Tongue (tissue), 2 donors: ENCODE measurements around the gene HOTAIR. TPM values are rescaled to one million over a fixed set of nuclear protein-coding genes. Genes with fewer than 3 reads are reported as not detected.

Experiments
- DNase-seq: peaks from one replicate; pipeline ENCODE4 v3.0.0-alpha.2; 2015
- total RNA-seq: library from RNA; depleted of rRNA; stranded (reverse); fragments of >200 nt; gene quantifications from one replicate; pipeline ENCODE4 v1.2.3, GENCODE V29; 2014

The HOTAIR gene
- total RNA-seq, 1 donor from 2014 or later: not detected

- no peak for DNase-seq
Observed at GRCh38 chr12:53999559-54000115, 24.9 kb upstream of the HOTAIR start.

- no peak for DNase-seq
Observed at GRCh38 chr12:53998900-53999236, 24.1 kb upstream of the HOTAIR start.

GRCh38 chr12:53998110-53998899, 23.6 kb upstream of the HOTAIR start:
- DNase-seq: no peak

GRCh38 chr12:53997204-53998109, 22.7 kb upstream of the HOTAIR start:
- DNase-seq: no peak

GRCh38 chr12:53996240-53997203, 21.8 kb upstream of the HOTAIR start:
- DNase-seq: no peak

- DNase-seq: no peak
Observed at GRCh38 chr12:53995378-53996239, 20.9 kb upstream of the HOTAIR start.

- no peak for DNase-seq
Observed at GRCh38 chr12:53995002-53995377, 20.2 kb upstream of the HOTAIR start.

- no peak for DNase-seq
Observed at GRCh38 chr12:53994264-53995001, 19.7 kb upstream of the HOTAIR start.

- DNase-seq: no peak
Observed at GRCh38 chr12:53994009-53994263, 19.2 kb upstream of the HOTAIR start.

GRCh38 chr12:53993162-53994008, 18.6 kb upstream of the HOTAIR start:
- DNase-seq: no peak

- DNase-seq: no peak
Observed at GRCh38 chr12:53992377-53992889, 17.7 kb upstream of the HOTAIR start.

- no peak for DNase-seq
Observed at GRCh38 chr12:53991077-53991460, 16.3 kb upstream of the HOTAIR start.

GRCh38 chr12:53990311-53991076, 15.7 kb upstream of the HOTAIR start:
- no peak for DNase-seq

GRCh38 chr12:53989227-53990113, 14.7 kb upstream of the HOTAIR start:
- DNase-seq: peak; percentile 40

GRCh38 chr12:53988541-53989226, 13.9 kb upstream of the HOTAIR start:
- DNase-seq: no peak

GRCh38 chr12:53987787-53988230, 13.1 kb upstream of the HOTAIR start:
- no peak for DNase-seq
